ENCODE data around the gene TRIL. TPM values are rescaled to one million over a fixed set of nuclear protein-coding genes. Genes with fewer than 3 reads are reported as not detected.

The TRIL gene
- 0.03 TPM in 1 of 2 replicates, not detected in the other for total RNA-seq (2014; rRNA removed; shearing (Covaris generic))

GRCh38 chr7:28958235-28958979, at the start of gene TRIL:
Gene TRIL (minus strand): TSS chr7:28958330. CDS start chr7:28958046, 284 bp downstream.
- no peak for DNase-seq (ENCODE audit: low spot score)

DNA sequence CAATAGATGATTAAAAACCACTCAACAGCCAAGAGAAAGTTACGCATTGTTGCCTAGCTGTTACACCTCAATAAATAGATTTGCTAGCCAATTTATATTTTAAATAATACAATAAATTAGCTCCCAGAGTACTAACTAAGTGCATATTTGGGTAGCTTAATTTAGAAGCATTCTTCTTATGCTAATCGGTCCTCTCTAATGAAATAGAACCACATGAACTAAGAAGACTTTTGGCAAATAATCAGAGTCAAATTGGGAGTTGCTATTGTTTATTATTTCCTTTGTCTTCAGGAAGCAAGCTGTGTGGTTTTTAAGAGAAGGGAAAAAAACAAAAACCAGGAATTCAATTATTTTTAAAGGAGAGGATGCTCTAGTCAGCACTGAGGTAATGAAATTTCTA, 49.0 kb upstream of the TRIL start:
- DNase-seq (ENCODE audit: low spot score), result no peak

- peak; percentile 6 for DNase-seq (ENCODE audit: low spot score)
Measured at GRCh38 chr7:29005829-29006228, 47.7 kb upstream of the TRIL start.

GRCh38 chr7:29005406-29005805, 47.3 kb upstream of the TRIL start:
- no peak for DNase-seq (ENCODE audit: low spot score)

- DNase-seq (ENCODE audit: low spot score), result no peak
Measured at GRCh38 chr7:29003703-29004102, 45.6 kb upstream of the TRIL start.

GRCh38 chr7:29000717-29001076, 42.6 kb upstream of the TRIL start:
- DNase-seq (ENCODE audit: low spot score), result no peak

DNA sequence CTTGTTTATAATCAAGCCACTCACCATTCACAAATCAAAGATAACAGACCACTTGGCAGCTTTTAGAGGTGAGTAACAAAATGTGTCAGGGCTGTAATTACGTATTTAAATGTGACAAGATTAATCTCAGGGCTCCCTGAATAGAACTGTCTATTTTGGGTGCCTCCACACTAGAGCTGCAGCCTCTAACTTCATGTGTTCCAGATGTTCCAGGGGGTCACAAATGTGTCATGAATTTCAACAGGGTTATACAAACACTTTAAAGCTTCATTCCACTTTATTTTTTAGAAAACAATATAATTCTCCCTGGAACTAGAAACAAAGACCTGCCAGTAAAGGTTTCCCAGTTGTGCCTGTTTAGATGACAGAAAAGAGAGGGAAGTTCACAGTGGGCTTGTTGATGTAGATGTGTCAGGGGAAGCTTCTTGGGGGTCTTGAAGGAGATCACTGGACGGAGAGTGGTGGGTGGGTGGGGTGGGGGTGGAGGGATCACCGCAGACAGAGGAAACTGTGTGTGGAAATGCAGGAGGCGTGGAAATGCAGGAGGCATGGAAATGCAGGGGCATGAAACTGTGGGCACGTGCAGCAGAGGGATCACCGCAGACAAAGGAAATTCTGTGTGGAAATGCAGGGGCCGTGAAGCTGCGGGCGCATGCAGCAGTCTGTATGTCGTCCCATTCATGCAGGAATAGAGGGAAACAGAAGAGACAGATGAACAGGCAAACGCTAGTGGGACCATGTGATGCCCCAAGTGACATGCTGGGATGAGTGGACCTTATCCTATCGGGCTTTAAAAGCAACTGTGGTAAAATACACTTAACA, 42.0 kb upstream of the TRIL start:
- DNase-seq (ENCODE audit: low spot score), result no peak

DNA sequence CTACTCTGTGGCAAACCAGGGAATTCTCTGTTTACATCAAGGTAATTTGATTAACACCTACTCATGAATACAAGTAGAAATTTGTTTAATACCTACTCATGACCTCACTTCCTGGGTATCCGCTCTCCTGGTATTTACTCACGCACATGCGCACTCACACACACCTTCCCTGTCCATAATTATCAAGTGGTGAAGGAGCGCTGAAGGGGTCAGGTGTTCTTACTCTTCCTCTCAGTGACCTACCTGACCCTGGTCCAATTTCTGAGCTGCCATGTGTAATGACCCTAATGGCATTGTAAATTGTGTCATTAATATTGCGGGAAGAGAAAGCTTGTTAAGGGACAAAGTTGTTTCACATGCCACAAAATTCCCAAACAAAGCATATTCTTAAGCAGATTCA, 41.3 kb upstream of the TRIL start:
- DNase-seq (ENCODE audit: low spot score), result no peak

DNA sequence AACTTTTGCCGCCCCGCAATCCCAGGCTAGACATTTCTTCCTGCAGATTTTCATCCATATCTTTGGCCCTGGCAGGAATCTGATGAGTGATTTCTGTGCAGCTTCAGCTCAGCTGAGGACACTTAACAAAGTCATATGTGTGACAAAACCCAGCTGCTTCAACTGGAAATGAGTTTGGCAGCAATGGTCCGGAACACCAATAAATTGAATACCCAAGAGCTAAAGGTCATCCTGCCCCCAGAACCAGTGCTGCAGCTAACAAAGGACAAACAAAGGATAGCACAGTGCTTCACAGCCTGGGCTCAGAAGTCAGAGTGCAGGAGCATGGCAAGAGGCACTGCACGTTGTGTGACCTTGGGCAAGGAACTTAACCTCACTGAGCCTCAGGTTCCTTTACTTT, 40.0 kb upstream of the TRIL start:
- no peak for DNase-seq (ENCODE audit: low spot score)

GRCh38 chr7:28996836-28997235, 38.7 kb upstream of the TRIL start:
- no peak for DNase-seq (ENCODE audit: low spot score)

- DNase-seq (ENCODE audit: low spot score), result no peak
Measured at GRCh38 chr7:28993371-28993770, 35.2 kb upstream of the TRIL start.

DNA sequence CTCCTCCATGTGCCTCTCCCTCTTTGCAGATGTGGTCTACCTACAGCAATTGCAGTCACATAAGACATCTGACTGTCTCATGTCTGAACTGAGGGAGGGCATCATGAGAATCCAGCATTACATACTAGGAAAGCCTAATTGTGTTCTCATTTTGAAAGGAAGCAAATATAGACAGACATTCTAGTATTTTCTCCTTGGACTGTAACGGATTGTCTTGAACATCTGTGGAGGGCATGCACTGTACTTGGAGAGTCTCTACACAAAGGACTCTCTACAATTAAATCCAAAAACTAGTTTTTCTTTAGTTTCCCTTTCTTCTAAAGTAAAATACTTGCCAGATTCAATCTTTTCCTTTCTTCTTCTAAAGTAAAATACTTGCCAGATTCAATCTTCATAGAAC, 34.7 kb upstream of the TRIL start:
- no peak for DNase-seq (ENCODE audit: low spot score)

- DNase-seq (ENCODE audit: low spot score), result no peak
Measured at GRCh38 chr7:28990200-28990960, 32.2 kb upstream of the TRIL start.

DNA sequence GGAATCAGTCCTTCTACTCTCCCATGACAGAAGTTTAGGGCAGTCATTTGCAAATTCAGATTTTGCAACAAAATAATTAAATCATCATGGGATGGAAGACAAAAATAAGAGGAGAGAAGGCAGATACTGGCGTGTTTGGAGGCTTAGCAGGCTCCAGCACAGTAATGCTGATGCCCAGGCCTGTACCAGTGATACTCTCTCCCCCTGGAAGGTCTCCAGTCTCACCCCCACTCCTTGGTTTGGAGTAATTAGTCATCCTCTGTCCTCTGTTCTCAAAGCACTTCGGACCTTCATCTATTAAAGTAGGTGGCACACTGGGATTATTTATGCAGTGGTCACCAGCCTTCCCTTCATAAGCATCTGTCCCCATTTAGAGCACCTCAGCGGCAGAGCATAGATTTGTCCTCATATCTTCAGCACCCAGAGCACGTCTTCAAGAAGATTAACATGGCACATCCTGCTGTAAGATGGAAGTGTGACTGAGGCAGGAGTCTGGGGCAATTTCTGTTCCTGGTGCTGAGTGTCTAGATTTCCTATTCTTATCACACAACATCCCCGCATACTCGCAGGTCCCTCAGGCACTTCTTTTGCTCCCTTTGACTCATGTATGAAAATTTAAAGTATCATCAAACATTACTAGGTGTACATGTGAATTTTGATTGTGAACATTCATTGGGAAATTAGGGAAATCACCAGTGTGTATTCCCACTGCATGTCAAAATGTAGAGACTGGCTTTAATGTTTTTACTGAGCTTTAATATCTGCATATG, 31.3 kb upstream of the TRIL start:
- no peak for DNase-seq (ENCODE audit: low spot score)

- DNase-seq (ENCODE audit: low spot score), result no peak
Measured at GRCh38 chr7:28988810-28989209, 30.7 kb upstream of the TRIL start.

DNA sequence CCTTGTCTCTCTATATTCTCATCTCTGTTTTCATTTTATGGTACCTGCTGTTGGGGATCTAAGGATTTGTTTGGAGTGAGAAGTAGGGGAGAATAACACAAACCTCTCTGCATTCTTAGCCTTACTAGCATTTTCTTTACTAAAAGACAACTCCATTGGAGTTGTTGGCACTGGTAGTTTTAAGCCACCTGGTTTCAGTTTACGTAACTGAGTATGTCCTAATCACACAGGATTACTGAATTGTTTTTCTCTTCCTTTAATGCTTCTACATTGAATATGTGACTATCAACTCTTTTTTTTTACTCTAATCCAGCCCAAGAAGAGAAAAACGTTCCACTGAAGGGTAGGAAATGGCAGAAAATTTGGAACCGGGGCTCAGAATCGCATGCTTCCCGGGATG, 30.0 kb upstream of the TRIL start:
- no peak for DNase-seq (ENCODE audit: low spot score)

DNA sequence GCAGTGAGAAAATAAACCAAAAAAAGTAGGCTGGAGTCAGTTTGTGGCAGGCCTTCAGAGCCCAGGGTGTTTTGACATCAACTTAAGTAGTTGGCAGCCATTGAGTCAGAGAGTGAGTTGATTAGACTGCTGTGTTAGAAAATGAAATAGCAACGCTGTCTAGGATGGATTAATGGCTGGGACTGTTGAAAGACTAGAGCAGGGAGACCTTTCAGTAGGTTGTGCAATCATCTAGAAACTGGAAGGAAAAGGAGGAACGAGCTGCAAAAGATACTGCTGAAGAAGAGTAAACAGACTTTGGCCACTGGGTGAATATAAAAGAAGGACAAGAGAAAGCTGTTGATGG, 28.6 kb upstream of the TRIL start:
- no peak for DNase-seq (ENCODE audit: low spot score)

DNA sequence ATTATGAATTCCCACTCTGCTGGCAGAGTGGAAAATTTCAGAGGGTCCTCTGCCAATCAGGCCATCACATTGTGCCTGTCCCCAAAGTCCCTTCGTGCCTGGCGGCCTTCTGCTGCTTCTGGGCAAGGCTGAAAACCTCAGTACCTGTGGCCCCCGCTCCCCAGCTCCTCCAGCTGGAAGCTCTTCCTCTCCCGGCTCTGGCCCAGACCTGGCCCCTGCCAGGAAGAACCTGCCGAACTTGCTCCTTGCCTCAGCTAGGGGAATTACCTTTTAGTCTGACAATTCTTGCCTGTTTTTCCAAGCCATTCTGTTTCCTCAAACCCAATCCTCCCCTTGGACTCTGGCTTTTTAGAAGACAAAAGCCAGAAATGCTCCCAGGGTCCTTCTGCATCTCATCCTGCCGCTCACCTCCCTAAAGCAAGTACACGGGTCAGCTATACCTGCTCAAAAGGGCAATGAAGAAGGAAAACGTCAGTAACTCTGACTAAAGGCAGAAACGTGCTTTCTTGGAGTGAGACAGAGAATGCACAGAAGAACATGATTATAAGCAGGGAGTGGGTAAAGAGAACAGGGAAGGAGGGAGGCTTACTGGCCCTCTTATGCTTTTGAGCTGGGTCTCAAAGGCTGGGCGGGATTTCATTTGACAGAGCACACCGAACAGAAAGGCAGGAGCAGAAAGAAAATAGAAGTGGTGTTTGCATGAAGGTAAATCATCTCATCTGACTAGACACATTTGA, 28.1 kb upstream of the TRIL start:
- no peak for DNase-seq (ENCODE audit: low spot score)

- peak; percentile 8 for DNase-seq (ENCODE audit: low spot score)
Measured at GRCh38 chr7:28984631-28985030, 26.5 kb upstream of the TRIL start.

- DNase-seq (ENCODE audit: low spot score), result no peak
Measured at GRCh38 chr7:28984217-28984616, 26.1 kb upstream of the TRIL start.
